ENCODE measurements around the gene CUX1.

- TF ChIP-seq POLR2A (IDR thresholded peaks at IDR 0.05) (no peak), CTCF (IDR thresholded peaks at IDR 0.05) (no peak)
Measured at GRCh38 chr7:101984133-101984879, 166.9 kb downstream of the CUX1 start.

Measured in lower leg skin (tissue), 3 donors.